Osteocyte (in vitro differentiated cells): ENCODE data around the gene FTO. TPM values are rescaled to one million over a fixed set of nuclear protein-coding genes. Genes with fewer than 3 reads are reported as not detected.

Experiments
- DNase-seq: peaks from one replicate; pipeline ENCODE4 v3.0.0; 2021; ENCODE audit warnings: mixed read lengths; ENCODE audit not compliant: unreplicated experiment; ENCODE audit errors: extremely low spot score
- H3K27ac Mint-ChIP-seq: one replicate; pipeline ENCODE4 v1.8.0; 2021; ENCODE audit warnings: mild to moderate bottlenecking, mixed read lengths; ENCODE audit not compliant: unreplicated experiment
- H3K27me3 Mint-ChIP-seq: one replicate; pipeline ENCODE4 v1.8.0; 2021; ENCODE audit warnings: mixed read lengths; ENCODE audit not compliant: unreplicated experiment
- H3K36me3 Mint-ChIP-seq: one replicate; pipeline ENCODE4 v1.8.0; 2021; ENCODE audit warnings: mixed read lengths; ENCODE audit not compliant: unreplicated experiment
- H3K4me1 Mint-ChIP-seq: one replicate; pipeline ENCODE4 v1.8.0; 2021; ENCODE audit warnings: mixed read lengths; ENCODE audit not compliant: unreplicated experiment
- H3K4me3 Mint-ChIP-seq: one replicate; pipeline ENCODE4 v1.8.0; 2021; ENCODE audit warnings: mild to moderate bottlenecking, moderate library complexity, mixed read lengths; ENCODE audit not compliant: unreplicated experiment
- H3K9me3 Mint-ChIP-seq: one replicate; pipeline ENCODE4 v1.8.0; 2021; ENCODE audit warnings: mixed read lengths; ENCODE audit not compliant: unreplicated experiment
- total RNA-seq: library from RNA; stranded (reverse); gene quantifications from 2 replicates; pipeline ENCODE4 v1.2.1, GENCODE V29; 2021
- TF ChIP-seq, protein P1 (sequence below): fragments of 200-600 bp; sonication (generic); IDR thresholded peaks from 2 replicates; pipeline ENCODE4 v1.5.0; 2021; ENCODE audit warnings: antibody characterized with exemption, mild to moderate bottlenecking, moderate library complexity

Gene FTO
- total RNA-seq, 1 donor from 2014 or later, result 108 TPM

DNA sequence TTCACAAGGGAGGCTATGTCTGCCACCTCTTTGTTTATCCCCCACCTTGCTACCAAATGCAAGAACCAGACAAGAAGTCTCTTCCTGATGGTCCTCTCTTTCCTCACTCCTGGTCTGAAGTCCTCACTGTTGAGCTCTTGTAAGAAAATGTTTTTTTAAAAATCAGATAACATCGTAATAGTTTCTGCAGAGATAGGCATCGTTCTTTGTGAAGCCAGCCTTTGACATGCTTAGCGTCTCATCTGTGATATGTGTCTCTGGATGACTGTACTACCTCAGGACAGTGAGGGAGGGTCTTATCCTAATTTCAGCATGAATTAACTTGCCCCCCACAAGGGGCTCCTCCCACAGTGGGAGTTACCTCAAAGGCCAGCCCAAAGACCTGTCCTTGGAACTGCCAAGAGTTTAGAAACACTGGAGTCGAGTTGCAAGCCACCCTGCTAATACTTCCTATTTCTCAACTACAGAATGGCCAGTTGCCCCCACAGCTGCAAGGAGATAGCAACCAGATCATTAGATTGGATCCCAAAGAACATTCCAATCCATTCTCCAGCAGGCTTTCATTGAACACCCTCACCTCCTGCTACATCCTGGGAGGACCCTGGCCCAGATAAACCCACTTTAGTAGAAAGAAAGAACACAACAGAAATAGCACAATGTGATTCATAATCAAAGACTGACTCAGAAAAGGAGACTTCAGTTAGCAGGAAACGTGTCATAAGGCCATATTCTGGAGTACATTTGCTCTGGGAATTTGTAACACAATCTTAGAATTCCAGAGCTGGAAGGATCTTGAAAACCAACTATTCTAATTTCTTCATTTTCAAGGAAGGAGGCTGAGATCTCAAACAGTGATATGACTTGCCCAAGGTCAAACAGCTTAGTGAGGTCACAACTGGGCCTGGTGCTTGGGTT is 431.7 kb downstream of the FTO start:
- Mint-ChIP-seq H3K27me3 (peaks cover 2% of the 10 kb centered on the region), H3K27ac (no peak overlapping the region), H3K4me3 (no peak overlapping the region), H3K4me1 (peaks cover 3% of the 10 kb centered on the region), H3K36me3 (no peaks in the 10 kb centered on the region), H3K9me3 (peaks cover 11% of the 10 kb centered on the region)
- TF ChIP-seq, protein P1, sequence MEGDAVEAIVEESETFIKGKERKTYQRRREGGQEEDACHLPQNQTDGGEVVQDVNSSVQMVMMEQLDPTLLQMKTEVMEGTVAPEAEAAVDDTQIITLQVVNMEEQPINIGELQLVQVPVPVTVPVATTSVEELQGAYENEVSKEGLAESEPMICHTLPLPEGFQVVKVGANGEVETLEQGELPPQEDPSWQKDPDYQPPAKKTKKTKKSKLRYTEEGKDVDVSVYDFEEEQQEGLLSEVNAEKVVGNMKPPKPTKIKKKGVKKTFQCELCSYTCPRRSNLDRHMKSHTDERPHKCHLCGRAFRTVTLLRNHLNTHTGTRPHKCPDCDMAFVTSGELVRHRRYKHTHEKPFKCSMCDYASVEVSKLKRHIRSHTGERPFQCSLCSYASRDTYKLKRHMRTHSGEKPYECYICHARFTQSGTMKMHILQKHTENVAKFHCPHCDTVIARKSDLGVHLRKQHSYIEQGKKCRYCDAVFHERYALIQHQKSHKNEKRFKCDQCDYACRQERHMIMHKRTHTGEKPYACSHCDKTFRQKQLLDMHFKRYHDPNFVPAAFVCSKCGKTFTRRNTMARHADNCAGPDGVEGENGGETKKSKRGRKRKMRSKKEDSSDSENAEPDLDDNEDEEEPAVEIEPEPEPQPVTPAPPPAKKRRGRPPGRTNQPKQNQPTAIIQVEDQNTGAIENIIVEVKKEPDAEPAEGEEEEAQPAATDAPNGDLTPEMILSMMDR, result no peak
- no peak for DNase-seq

DNA sequence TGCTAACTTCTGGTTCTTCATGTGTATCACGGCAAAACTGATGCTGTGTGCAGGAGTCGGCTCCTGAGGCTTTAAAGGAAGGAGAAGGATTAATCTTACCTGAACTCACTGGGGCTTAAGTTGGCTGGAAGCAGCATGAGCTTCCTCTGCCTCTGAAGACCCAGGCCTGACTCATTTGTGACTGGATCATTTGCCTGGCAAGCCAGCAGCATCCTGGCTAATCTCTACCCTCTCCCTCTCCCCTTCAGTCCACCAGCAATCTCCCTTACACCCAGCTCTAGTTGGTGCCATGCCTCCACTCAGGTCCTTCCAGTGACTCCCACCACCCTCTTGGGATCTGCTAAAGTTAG is 432.3 kb downstream of the FTO start:
- Mint-ChIP-seq H3K27ac (no peak overlapping the region), H3K27me3 (no peaks in the 10 kb centered on the region), H3K4me1 (peaks cover 3% of the 10 kb centered on the region), H3K9me3 (peaks cover 11% of the 10 kb centered on the region), H3K36me3 (no peaks in the 10 kb centered on the region), H3K4me3 (no peak overlapping the region)
- no peak for DNase-seq
- TF ChIP-seq, protein P1, result no peak

DNA sequence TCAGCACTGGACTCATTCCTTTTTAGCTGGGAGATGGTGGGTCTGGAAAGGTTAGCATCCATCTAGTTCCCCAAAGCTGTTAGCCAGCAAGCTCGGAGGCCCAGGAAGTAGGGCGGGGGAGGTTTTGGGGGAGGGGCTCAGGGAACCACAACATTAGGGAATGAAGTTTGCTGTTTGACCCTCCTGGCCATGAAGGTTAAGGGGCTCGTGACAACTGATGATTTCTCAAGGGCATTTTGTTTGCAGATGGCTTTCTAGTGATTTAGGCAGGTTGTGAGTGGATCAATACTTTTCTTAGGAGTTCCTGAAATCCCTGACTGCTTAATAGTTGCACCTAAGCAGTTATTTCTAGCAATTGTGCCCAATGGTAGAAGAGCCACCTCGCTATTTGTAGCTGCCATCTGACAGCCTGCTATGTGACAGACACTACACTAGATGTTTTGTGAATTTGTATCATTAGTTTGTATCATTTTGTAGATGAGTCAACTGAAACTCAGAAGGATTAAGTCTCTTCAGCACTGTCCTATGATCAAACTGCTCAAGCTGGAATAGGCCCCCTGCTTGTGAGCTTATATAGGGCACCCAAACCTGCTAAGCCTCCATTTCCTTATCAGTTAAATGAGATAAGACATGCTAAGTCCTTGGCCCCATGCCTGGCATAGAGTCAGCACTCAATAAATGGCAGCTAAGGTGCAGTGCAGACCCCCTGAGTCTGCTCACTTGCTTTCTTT is 436.3 kb downstream of the FTO start:
- no peak for DNase-seq
- Mint-ChIP-seq H3K4me1 (peaks cover 3% of the 10 kb centered on the region), H3K36me3 (no peaks in the 10 kb centered on the region), H3K27ac (no peak overlapping the region), H3K4me3 (no peak overlapping the region), H3K9me3 (peaks cover 8% of the 10 kb centered on the region), H3K27me3 (peaks cover 12% of the 10 kb centered on the region)
- TF ChIP-seq, protein P1, result no peak

DNA sequence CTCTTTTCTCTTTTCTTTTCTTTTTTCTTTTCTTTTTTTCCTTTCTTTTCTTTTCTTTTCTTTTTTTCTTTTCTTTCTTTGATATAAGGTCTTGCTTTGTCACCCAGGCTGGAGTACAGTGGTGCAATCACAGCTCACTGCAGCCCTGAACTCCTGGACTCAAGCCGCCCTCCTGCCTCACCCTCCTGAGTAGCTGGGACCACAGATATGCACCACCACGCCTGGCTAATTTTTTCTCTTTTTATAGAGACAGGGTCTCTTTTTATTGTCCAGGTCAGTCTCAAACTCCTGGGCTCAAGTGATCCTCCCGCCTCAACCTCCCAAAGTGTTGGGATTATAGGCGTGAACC is 436.8 kb downstream of the FTO start:
- no peak overlapping the region for H3K4me3 Mint-ChIP-seq
- TF ChIP-seq, protein P1, result no peak
- H3K4me1 Mint-ChIP-seq, result peaks cover 2% of the 10 kb centered on the region
- H3K27me3 Mint-ChIP-seq, result peaks cover 16% of the 10 kb centered on the region
- H3K9me3 Mint-ChIP-seq, result peaks cover 8% of the 10 kb centered on the region
- no peaks in the 10 kb centered on the region for H3K36me3 Mint-ChIP-seq
- H3K27ac Mint-ChIP-seq, result no peak overlapping the region
- DNase-seq, result no peak

DNA sequence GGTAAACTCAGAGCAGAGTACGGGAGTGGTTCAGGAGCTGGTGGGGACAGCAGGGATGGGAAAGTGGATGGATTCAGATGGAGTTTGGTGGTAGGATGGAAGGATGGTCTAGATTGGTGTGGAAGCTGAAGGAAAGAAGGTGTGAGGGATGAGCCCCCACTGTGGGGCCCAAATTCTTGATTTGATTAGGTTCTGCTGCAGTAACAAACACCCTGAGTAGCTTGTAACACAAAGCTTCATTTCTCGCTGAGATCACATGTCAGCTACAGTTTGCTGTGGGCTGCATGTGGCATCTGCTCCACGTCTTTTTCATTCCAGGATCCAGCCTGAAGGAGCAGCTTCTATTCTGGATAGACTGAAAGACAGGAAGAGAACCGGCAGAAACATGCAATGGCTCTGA is 438.8 kb downstream of the FTO start:
- Mint-ChIP-seq H3K27ac (no peak overlapping the region), H3K27me3 (peaks cover 24% of the 10 kb centered on the region), H3K4me1 (no peaks in the 10 kb centered on the region), H3K9me3 (peaks cover 8% of the 10 kb centered on the region), H3K4me3 (no peak overlapping the region), H3K36me3 (no peaks in the 10 kb centered on the region)
- TF ChIP-seq, protein P1, result no peak
- no peak for DNase-seq
